GM21723 (cell line): Measurements from ENCODE around the gene PARD3.
"Not testable (repeated sequence)": the region's sequence is repeated elsewhere in the genome, so short reads cannot be mapped to it uniquely, and the experiment has no call there.

Experiments used
- ATAC-seq: cut with Tn5 transposase; IDR thresholded peaks from one replicate; pipeline ENCODE4 v1.9.1; 2021; ENCODE audit warnings: mild to moderate bottlenecking, moderate library complexity; ENCODE audit not compliant: unreplicated experiment

The PARD3 gene

DNA sequence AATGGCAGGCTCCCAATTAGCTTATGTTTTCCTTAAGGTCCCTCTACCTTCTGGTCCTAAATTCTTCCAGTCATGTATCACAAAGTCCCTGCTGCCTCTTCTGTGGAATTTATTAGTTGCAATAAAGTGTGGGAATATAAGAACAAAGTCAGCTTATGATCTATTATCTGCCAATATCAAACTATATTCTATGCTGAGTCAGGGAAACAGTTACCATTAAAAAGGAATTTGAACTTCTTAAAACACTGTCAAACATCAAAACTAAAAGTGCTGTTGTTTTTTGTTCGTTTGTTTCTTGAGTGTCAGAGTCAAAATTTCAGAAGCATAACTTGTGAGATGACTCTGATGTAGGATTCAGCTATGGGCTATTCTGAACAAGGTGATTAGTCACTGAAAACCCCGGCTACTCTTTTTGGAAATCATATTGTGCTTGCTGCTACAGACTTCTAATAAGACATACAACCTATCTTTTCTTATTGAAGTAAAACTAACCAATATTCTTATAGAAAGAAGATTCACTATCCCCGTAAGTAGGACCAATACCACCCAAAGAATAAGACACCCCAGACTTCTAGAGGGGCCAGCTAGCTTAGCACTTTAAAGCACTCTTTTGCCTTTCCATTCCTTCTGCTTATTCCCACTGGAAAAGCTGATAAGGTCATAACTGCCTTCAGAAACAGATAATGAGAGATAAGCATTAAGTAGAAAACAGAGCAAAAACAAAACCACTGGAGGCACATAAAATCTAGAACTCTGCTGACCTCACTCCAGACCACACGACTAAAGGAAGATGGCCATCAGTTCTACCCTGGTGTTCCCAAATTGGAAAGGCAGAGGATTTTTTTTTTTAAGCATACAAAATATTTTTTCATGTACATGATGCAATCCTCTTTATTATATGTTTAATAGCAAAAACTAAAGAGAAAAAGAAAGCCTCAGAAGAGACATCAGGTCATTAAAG is 370.6 kb downstream of the PARD3 start:
- ATAC-seq = no peak

DNA sequence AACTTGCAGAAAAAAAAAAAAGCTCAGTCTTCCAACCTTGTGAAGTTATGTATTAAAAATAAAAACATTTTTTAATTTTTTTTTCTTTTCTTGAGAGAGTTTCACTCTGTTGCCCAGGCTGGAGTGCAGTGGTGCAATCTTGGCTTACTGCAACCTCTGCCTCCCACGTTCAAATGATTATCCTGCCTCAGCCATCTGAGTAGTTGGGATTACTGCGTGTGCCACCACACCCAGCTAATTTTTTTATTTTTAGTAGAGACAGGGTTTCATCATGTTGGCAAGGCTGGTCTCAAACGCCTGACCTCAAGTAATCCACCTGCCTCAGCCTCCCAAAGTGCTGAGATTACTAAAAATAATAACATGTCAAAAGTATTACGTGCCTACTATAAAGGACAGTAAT is 375.7 kb downstream of the PARD3 start:
- ATAC-seq = not testable (repeated sequence)

DNA sequence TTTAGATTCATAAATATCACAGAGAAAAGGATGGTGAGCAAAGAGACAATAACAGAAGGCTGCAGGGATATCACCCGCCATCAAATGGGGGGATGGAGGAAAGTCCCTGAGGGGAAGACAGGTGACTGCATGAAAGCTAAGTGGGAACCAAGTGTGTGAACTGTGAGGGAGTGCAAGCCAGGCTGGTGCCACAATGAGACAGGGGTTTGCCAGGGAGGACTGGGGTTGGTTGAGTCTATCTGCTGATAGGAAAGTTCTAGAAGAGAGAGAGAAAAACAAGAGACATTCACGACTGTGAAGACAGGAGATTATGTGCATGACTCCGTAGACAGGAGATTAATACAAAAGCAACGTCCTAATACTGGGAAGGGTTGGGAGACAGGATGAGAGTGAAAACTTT is 376.4 kb downstream of the PARD3 start:
- no peak for ATAC-seq

DNA sequence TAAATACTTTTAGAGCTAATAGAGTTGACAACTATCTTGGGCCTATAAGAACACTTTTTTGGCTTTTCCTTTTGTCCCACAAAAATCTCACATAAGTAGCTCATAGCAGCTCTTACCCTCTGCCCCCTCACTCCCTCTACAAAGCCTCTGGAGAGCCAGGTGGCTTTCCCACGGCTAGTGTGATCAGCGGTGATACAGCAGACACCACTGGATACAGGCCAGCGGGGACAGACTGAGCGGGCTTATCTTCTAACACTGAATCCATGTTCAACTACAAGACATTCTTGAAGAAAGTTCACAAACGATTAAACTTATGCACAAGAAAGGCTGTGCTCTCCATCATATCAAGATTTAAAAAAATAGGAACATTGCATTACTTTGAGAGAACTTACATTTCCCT is 377.2 kb downstream of the PARD3 start:
- no peak for ATAC-seq

DNA sequence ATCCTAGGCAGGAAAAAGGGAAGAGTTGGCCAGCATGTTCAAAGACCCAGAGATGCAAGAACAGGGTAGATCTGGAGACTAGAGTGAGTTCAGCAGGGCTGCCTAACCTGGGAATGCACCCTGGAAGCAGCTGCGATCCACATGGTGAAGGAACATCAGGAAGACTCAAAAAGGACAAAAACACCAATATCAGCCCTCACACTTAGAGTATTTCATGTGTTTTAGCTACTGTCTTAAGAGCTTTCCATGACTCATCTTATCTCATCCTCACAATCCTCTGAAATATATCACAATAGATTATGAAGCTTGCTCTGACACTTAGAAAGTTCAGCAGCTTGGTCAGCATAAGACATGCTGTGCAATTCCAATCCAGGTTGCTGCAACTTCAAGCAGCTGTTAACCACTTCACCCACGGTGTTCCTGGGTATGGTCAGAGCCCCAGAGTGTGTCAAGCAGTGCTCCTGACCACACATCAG is 380.9 kb downstream of the PARD3 start:
- ATAC-seq = no peak

DNA sequence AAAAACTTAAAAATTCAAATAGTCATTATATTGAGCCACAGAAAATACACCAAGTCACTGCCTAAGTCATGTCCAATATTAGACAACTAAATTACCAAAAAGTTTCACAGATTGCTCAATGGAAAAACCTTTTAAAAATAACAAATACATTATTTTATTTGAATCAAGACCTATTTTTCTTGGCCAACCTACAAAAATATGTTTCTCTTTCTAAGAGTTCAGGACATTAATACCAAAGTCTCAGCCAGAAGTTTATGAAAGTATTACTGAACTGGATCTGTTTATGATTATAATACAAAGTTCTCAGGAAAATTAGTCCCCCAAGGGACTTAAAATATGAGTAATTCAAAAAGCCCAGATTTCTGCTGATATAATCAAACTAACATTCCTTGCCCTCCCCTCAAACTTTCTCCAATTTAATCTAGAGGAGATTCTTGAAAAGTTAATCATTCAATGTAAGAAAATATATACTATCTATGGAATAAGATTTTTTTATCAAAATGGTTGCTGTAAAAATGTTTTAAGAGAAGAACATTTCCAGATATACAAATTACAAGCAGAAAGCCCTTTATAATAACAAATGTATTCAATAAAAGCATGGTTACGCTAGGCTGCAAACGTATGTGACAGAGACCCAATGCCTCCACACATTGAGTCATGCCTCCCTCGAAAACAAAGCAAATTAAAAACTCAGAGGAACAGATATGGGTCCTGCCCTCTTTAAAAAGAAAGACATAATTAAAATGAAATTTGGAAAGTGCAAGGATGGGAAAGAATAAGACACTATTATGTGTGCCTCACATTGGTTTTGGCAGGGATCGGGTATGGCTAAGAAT is 381.6 kb downstream of the PARD3 start:
- ATAC-seq = no peak

DNA sequence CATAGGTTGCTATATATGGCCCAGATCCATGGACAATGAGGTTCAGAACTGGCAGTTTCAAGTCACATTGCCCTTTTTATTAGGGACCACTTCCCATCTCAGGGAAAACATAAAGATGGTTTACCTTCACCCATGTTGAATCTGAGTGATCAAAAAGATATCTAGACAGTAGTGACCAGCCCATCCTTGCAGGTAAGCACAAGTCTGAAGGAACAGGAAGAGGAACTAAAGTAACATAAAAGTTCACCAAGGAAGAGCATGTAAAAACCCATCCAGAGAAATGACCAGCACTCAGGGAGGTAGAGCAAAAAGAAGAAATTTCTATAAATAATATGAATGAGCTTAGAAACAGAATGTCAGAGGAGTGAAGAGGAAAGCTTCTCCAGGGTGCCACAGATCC is 382.5 kb downstream of the PARD3 start:
- ATAC-seq = no peak

DNA sequence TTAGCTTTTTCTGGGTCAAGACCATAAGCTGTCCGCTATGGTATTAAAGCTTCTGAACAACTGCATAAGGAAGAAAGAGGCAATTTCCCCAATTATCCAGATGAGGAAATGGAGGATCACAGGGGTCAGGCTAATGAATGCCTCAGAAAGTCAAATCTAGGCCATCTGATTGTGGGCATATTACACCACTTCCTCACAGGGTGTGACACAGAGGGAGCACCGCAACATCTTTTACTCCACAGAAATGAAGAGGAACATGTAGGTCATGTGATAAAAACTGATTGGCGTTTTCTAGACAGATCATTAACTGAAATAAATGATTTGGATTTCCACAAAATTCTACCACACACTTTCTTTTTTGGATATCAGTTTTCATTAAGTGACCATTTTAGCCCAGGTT is 384.4 kb downstream of the PARD3 start:
- ATAC-seq = no peak

DNA sequence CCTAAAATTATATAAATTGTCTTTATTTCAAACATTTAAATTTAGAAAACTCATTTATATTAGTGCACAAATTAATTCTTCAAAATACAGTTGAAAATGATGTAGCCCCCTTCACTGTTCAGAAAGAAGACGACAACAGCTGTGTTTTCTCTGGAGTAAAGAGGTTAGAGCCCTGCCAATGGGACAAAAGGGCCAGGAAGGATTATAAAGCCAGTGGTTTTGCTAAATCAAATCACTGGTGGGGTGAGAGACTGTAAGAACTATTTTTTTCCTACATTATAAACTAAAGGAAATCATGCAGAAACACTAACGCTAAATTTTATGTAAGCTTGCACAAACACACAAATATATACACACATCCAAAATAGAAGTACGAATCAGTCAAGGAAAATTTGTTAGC is 386.6 kb downstream of the PARD3 start:
- ATAC-seq = no peak

DNA sequence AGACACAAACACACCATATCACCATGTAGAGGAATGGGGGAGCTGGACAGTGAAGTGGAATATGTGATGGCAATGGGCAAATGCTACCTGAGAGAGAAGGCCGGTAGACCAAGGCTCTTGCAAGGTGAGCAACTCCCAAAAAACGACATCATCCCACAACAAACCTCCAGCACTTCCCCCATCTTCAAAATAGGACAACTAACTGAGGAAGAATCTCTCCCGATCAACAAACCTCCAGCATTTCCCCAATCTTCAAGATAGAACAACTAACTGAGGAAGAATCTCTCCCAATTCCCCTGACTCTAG is 387.2 kb downstream of the PARD3 start:
- ATAC-seq = no peak

DNA sequence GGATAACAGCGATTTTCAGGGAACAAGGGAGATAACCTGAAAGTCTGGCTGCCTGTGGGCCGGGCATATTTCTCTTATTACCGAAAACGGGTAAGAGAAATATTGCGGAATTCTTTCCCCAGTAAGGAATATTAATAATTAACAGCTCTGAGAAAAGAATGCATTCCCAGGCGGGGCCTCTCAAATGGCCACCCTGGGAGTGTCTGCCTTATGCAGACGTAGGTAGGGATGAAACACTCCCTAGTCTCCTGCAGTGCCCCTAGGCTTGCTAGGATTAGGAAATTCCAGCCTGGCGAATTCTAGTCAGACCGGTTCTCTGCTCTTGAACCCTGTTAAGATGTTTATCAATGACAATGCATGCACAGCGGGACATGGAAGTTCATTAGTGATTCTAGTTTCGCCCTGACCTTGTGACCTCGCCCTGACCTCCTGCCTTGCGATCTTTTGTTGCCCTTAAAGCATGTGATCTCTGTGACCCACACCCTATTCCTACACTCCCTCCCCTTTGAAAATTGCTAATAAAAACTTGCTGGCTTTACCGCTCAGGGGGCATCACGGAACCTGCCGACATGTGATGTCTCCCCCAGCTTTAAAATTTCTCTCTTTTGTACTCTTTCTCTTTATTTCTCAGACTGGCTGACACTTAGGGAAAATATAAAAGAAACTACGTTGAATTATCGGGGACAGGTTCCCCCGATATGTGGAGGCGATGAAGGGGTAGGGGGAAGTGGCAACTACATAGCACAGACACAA is 387.8 kb downstream of the PARD3 start:
- ATAC-seq = not testable (repeated sequence)

DNA sequence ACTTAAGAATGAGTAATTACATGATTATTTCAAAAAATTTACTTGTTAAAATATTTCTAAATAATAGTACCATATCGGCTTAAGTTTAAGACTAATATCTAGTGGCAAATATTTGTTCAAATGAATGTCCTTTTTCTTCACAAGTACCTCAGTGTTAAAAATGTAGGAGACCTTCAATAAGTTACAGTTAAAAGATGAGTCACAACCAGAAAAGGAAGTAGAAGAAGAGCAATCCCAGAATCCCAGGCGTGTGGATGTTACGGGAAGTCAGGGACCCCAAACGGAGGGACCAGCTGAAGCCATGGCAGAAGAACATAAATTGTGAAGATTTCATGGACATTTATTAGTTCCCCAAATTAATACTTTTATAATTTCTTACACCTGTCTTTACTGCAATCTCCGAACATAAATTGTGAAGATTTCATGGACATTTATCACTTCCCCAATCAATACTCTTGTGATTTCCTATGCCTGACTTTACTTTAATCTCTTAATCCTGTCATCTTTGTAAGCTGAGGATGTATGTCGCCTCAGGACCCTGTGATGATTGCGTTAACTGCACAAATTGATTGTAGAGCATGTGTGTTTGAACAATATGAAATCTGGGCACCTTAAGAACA is 388.4 kb downstream of the PARD3 start:
- not testable (repeated sequence) for ATAC-seq

DNA sequence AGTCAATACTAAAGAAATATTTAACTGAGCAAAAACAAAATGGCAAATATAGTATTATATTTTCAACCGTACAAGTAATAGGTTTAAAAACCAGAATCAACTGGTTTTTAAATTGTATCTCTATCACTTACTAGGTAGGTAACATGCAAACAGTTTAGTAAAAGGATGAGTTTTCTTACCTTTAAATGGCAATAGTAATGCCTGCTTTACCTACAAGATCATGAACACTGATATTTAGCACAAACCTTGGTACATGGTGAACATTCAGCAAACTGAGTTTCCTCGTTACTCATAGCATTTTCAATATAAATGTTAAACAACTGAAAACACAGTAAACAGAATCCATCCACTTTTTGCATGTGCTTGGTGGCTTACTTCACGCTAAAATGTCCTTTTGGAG is 389.1 kb downstream of the PARD3 start:
- ATAC-seq = no peak

DNA sequence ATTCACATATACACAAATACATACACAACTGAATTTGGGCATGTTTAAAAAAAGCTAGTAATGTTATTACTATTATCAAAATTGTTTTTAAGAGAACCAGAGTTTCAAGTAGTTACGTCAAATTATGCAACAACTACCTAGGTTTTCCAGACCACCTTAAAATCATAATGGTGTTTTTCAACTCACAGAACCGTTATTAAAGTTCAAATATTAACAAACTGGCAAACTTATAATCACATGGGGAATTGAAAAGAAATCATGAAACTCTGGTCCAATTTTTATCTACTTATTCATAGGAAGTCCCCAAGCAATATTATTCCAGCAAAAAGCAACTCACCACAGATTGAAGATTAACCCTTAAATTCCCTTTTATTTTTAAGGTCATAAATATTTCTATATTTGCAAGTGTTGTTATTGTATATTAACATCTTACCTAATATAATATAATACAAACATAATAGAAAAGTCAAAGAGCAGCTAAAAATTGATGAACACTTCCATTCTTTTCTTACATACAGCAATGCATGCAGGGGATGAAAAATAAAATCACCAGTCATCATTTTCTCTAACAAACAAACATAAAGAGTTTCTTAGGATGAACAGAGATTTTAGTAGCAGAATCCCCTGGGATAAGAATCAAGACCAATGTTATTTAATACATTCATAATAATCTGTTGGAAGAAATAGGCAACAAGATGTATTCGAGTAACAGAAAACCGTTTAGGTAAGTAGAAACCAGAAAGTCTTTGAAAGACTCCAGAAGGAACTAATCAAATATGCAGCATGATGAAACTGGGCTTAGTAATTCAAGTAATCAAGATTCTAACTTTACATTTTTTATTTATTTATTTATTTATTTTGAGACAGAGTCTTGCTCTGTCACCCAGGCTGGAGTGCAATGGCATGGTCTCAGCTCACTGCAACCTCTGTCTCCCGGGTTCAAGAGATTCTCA is 391.1 kb downstream of the PARD3 start:
- no peak for ATAC-seq

DNA sequence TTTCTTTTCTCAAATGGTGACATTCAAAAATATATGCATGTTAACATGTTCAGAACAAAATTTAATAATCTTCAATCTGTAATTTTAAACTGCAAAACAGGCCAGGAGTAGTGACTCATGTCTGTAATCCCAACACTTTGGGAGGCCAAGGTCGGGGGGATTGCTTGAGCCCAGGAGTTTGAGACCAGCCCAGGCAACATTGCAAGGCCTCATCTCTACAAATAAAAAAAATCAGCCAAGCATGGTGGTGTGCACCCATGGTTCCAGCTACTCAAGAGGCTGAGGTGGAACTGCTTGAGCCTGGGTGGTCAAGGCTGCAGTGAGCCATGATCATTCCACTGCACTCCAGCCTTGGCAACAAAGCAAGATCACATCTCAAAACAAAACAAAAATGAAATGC is 394.3 kb downstream of the PARD3 start:
- ATAC-seq = no peak

DNA sequence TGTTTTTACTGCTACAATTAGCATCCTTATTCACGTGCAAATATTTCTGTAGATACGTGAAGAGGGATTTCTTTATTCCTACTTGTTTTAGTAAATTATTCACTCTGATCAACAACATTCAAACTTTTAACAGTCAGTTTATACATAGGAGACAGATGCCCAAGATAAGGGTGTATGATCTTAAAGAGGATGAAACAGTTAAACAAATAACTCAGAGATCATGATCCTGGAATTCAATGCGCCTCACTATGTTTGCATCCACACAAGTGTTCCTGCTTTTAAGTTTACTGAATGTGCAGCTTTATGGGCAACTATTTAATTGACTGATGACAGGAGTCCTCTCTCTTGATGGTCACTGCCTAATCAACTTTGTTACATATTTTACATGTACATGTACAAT is 394.8 kb downstream of the PARD3 start:
- no peak for ATAC-seq

DNA sequence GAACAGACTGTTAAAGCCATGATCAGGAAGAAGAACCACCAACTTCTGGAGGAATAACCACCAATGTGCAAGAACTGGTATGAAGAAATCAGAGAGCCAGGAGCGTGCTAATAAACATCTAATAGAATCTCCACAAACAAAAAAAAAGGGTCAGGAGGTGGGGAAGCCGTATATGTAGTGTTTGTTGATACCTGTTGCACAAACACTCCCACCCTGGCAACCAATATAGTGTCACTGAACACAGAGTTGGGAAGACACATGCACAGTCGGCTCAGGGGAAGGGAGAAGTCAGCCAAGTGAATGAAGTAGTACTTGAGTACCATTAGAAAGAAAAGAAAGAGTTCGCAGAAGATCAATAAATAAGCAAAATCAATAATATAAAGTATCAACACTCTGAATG is 400.1 kb downstream of the PARD3 start:
- ATAC-seq = no peak

DNA sequence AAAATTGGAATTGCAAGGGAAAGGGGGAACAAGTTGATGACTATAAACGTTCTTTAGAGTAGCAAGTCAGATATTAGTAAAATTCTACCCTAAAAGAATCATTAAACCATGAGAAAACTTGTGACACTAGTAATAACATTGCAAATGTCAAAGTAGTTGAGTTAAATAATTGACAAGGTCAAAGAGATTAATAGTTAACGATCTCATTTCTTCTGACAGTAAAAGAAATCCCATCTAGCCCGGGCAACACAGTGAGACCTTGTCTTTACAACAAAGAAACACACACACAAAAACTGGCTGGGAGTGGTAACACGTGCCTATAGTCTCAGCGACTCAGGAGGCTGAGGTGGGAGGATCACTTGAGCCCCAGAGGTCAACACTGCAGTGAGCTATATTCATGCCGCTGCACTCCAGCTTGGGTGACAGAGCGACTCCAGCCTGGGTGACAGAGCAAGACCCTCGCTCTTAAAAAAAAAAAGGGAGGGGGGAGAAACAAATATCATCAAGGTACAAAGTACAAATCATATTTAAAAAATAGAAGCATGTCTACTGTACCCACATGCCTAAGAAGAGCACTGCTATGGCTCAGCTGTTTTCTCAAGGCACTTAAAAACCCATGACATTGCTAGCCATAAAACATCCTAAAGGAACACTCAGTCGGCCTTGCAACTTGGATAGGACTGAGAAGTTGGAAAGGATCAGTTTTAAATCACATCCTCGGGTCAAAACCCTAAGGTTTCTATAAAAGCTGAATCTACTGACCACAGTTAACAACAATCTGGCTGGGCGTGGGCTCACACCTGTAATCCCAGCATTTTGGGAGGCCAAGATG is 401.1 kb downstream of the PARD3 start:
- no peak for ATAC-seq

DNA sequence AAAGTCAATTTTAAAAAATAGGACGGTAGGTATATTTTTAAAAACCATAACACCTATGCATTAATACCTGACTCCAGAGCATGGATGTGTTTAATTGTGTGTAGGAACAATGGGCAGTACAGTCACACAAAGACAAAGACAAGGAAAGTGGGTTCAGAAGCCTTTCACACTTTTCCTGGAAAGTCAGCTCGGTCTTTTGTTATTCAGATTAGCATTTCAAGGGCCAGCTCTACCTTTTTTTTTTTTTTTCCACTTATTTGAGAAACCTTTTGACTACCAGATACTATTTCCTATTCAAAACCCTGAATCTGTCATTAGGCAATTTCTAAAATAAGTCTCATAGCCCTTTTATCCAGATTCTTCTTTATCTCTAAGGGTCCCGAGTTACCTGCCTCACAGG is 401.9 kb downstream of the PARD3 start:
- no peak for ATAC-seq
